K562 (cell line): Measurements from ENCODE around the gene PHLDB2. TPM values are rescaled to one million over a fixed set of nuclear protein-coding genes. Genes with fewer than 3 reads are reported as not detected.

ENCODE experiments used
- ATAC-seq: fragments of 200-7000 bp; cut with Tn5 transposase; 3 replicates; pipeline ENCODE4 v1.9.1; 2020; ENCODE audit warnings: moderate library complexity
- BruUV-seq: library from RNA; stranded (reverse); fragments of 400-500 nt; replicated peaks from 2 replicates; lab custom pipeline; 2021; lab: Mats Ljungman, UMichigan
- CTCF ChIA-PET: fragments of 300-600 bp; formaldehyde crosslinking; extraction: SDS; loops from one replicate; lab custom pipeline; 2021; ENCODE audit warnings: low intra/inter-chr PET ratio; lab: Yijun Ruan, JAX
- POLR2A ChIA-PET: fragments of 300-600, 350-650 bp; sonication (Branson Sonifier 250); formaldehyde crosslinking; extraction: SDS; loops from one replicate; lab custom pipeline; 2021; ENCODE audit warnings: antibody characterized with exemption, inconsistent platforms; lab: Yijun Ruan, JAX
- DNase-seq, 4 experiments: peaks; one replicate each; pipeline versions ENCODE4 v3.0.0 to v3.0.0-alpha.2; 2011 to 2018; ENCODE audit warnings: low spot score in 3 of 4, mixed read lengths in 3 of 4; ENCODE audit errors: extremely low read depth in 1 of 4
- FAIRE-seq: peaks from 2 replicates; lab custom pipeline; 2011; peaks lifted over from hg19 to GRCh38; lab: Jason Lieb, UNC
- H2AFZ ChIP-seq: 2 replicates; pipeline ENCODE4 v1.6.0; 2011; ENCODE audit warnings: low read depth, low read length, control low read depth, inconsistent platforms
- H3K27ac ChIP-seq: fragments of 200-600 bp; 3 replicates; pipeline ENCODE4 v1.8.0; 2011; ENCODE audit warnings: low read depth, mild to moderate bottlenecking, control low read depth, inconsistent platforms, low read length, moderate library complexity, mixed read lengths; ENCODE audit errors: extremely low read depth
- H3K27me3 ChIP-seq, 2 experiments: fragments of 300-600 bp in 1 of 2; 2 replicates in 1 of 2; 3 replicates in 1 of 2; pipeline versions ENCODE4 v1.6.0 to v1.8.0; 2011; ENCODE audit warnings: inconsistent platforms in 2 of 2, low read length in 2 of 2, mild to moderate bottlenecking in 1 of 2, mixed read lengths in 1 of 2, moderate library complexity in 1 of 2; ENCODE audit not compliant: control insufficient read depth in 2 of 2, insufficient read depth in 2 of 2
- H3K36me3 ChIP-seq: fragments of 300-600 bp; 3 replicates; pipeline ENCODE4 v1.8.0; 2011; ENCODE audit warnings: mild to moderate bottlenecking, low read length, inconsistent platforms; ENCODE audit not compliant: control insufficient read depth, insufficient read depth
- H3K4me1 ChIP-seq, 2 experiments: fragments of 200-600 bp in 1 of 2; replicated peaks in 1 of 2; 2 replicates in 1 of 2; 3 replicates in 1 of 2; pipeline versions ENCODE4 v1.5.1 to v1.8.0; 2011; ENCODE audit warnings: inconsistent platforms in 2 of 2, low read length in 2 of 2, mild to moderate bottlenecking in 1 of 2, mixed read lengths in 1 of 2, moderate library complexity in 1 of 2; ENCODE audit not compliant: control insufficient read depth in 2 of 2, insufficient read depth in 2 of 2
- H3K4me2 ChIP-seq: 2 replicates; pipeline ENCODE4 v1.6.1; 2011; ENCODE audit warnings: low read length, control low read depth, inconsistent platforms, mixed read lengths; ENCODE audit not compliant: insufficient read depth
- H3K4me3 ChIP-seq: fragments of 200-600 bp; sonication (generic), shearing (Covaris generic); 2 replicates; pipeline ENCODE4 v1.5.1; 2016; ENCODE audit warnings: control low read depth, inconsistent platforms
- H3K79me2 ChIP-seq: fragments of 200-600 bp; 3 replicates; pipeline ENCODE4 v1.8.0; 2011; ENCODE audit warnings: low read length, inconsistent platforms; ENCODE audit not compliant: control insufficient read depth, insufficient read depth
- H3K9ac ChIP-seq, 2 experiments: 2 replicates each; pipeline versions ENCODE4 v1.6.0 to v1.6.1; 2011; ENCODE audit warnings: low read depth in 2 of 2, low read length in 2 of 2, control low read depth in 1 of 2, inconsistent platforms in 1 of 2, mild to moderate bottlenecking in 1 of 2, mixed read lengths in 1 of 2; ENCODE audit not compliant: insufficient read depth in 1 of 2
- H3K9me1 ChIP-seq: one replicate; pipeline ENCODE4 v1.6.0; 2011; ENCODE audit warnings: inconsistent platforms, mild to moderate bottlenecking, low read length, moderate library complexity; ENCODE audit not compliant: control insufficient read depth, insufficient read depth
- H3K9me3 ChIP-seq: replicated peaks from 2 replicates; pipeline ENCODE4 v1.5.1; 2011; ENCODE audit warnings: low read depth, low read length, inconsistent platforms; ENCODE audit not compliant: control insufficient read depth, insufficient read depth
- H4K20me1 ChIP-seq: replicated peaks from 2 replicates; pipeline ENCODE4 v1.6.1; 2011; ENCODE audit warnings: low read length, inconsistent platforms, mixed read lengths; ENCODE audit not compliant: control insufficient read depth, insufficient read depth
- DIDO1 ChIP-seq: fragments of 450-650 bp; IDR thresholded peaks from 2 replicates; pipeline ENCODE4 v1.6.1; 2016; ENCODE audit warnings: low read depth, missing biosample characterization, missing genetic modification characterization
- TAF15 ChIP-seq: fragments of 200-400 bp; formaldehyde crosslinking; IDR thresholded peaks from 2 replicates; pipeline ENCODE4 v1.6.1; 2017; ENCODE audit warnings: mild to moderate bottlenecking, low read depth, low read length, moderate library complexity
- ZNF253 ChIP-seq: fragments of 250-450 bp; sonication (Bioruptor Pico); conservative IDR thresholded peaks from 2 replicates; pipeline ENCODE4 v1.6.1; 2021; ENCODE audit warnings: mild to moderate bottlenecking
- ZNF282 ChIP-seq: sonication (generic); formaldehyde crosslinking; IDR thresholded peaks from 2 replicates; pipeline ENCODE4 v1.8.1; 2023; ENCODE audit warnings: missing genetic modification reagents
- WGBS: fragments of 100-300 bp; shearing (Covaris generic); methylation state at CpG from one replicate; pipeline ENCODE4 v1.1.6; 2016; ENCODE audit warnings: low coverage, mixed read lengths; ENCODE audit not compliant: insufficient coverage; ENCODE audit errors: missing lambda C conversion rate; 5-methylcytosine and 5-hydroxymethylcytosine counted together
- in situ Hi-C: fragments of 300-500 bp; cut with MboI; formaldehyde crosslinking; loops from 4 replicates; pipeline ENCODE4 v1.15.0; 2018; ENCODE audit warnings: inconsistent platforms, mixed read lengths
- intact Hi-C: fragments of 100-400 bp; cut with micrococcal nuclease; formaldehyde crosslinking; loops from 2 replicates; pipeline ENCODE4 v1.14.2; 2022
- polyA plus RNA-seq, 8 experiments: library from polyadenylated mRNA; depleted of rRNA in 4 of 8; stranded (reverse) in 5 of 8; unstranded in 3 of 8; fragments of >200 nt; fragmentation: Nextera tagmentation in 2 of 8; fragmentation: Illumina TruSeq in 1 of 8; extraction: Ambion mirVana in 2 of 8; extraction: Trizol in 1 of 8; gene quantifications; 2 replicates each; pipeline versions ENCODE4 v1.2.1 to v1.2.3, GENCODE V29; 2011 to 2014; ENCODE audit warnings: inconsistent platforms in 1 of 8, missing spikeins in 1 of 8
- total RNA-seq, 7 experiments: library from RNA; depleted of rRNA in 6 of 7; stranded (reverse); fragments of >200 nt in 6 of 7; fragmentation: Illumina TruSeq in 2 of 7; extraction: Trizol in 2 of 7; gene quantifications; 2 replicates each; pipeline versions ENCODE4 v1.2.1 to v1.2.3, GENCODE V29; 2011 to 2021; ENCODE audit warnings: low replicate concordance in 1 of 7
- TF ChIP-seq, protein P1 (sequence below), 2 experiments: fragments of 150-350 bp in 1 of 2; IDR thresholded peaks; 2 replicates each; pipeline ENCODE4 v1.6.1; 2012 to 2016; ENCODE audit warnings: low read depth in 2 of 2, low read length in 2 of 2, mild to moderate bottlenecking in 1 of 2, moderate library complexity in 1 of 2
- TF ChIP-seq, protein P2 (sequence below): fragments of 450-650 bp; formaldehyde crosslinking; IDR thresholded peaks from 2 replicates; pipeline ENCODE4 v1.4.0; 2020; ENCODE audit warnings: mild to moderate bottlenecking, moderate library complexity
- TF ChIP-seq, protein P3 (sequence below): sonication (generic); formaldehyde crosslinking; IDR thresholded peaks from 2 replicates; pipeline ENCODE4 v1.4.0; 2020; ENCODE audit warnings: mild to moderate bottlenecking, missing genetic modification reagents

The PHLDB2 gene
- total and polyA plus RNA-seq, 9 of the 15 experiments (the other 6 are each of a cell fraction or from before 2014, with no cell fraction given): 0.04 TPM; not detected in 8

DNA sequence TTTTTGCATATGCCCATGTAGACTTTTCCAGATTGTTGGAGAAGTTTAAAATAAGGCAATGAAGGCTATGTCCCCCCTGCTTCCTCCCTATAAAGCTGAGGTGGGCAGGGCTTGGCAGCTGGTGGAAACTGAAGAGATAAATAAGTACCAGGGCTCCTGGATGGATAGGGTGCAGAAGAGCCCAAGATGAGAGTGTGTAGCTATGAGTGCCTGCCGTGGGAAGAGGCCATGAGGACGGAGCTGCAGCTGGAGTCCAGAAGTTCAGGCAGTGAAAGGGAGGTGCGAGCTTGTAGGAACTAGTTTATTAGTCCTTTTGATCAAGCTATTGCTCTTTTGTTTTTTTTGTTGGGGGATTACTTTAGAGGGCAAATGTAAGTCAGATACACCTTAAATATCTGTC is 52.4 kb downstream of the PHLDB2 start (continued):
- TF ChIP-seq, protein P1, sequence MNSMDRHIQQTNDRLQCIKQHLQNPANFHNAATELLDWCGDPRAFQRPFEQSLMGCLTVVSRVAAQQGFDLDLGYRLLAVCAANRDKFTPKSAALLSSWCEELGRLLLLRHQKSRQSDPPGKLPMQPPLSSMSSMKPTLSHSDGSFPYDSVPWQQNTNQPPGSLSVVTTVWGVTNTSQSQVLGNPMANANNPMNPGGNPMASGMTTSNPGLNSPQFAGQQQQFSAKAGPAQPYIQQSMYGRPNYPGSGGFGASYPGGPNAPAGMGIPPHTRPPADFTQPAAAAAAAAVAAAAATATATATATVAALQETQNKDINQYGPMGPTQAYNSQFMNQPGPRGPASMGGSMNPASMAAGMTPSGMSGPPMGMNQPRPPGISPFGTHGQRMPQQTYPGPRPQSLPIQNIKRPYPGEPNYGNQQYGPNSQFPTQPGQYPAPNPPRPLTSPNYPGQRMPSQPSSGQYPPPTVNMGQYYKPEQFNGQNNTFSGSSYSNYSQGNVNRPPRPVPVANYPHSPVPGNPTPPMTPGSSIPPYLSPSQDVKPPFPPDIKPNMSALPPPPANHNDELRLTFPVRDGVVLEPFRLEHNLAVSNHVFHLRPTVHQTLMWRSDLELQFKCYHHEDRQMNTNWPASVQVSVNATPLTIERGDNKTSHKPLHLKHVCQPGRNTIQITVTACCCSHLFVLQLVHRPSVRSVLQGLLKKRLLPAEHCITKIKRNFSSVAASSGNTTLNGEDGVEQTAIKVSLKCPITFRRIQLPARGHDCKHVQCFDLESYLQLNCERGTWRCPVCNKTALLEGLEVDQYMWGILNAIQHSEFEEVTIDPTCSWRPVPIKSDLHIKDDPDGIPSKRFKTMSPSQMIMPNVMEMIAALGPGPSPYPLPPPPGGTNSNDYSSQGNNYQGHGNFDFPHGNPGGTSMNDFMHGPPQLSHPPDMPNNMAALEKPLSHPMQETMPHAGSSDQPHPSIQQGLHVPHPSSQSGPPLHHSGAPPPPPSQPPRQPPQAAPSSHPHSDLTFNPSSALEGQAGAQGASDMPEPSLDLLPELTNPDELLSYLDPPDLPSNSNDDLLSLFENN (IDR thresholded peaks at IDR 0.05; ENCODE audit: low read depth in 2 of 2, low read length in 2 of 2): no peak
- TF ChIP-seq, protein P2, sequence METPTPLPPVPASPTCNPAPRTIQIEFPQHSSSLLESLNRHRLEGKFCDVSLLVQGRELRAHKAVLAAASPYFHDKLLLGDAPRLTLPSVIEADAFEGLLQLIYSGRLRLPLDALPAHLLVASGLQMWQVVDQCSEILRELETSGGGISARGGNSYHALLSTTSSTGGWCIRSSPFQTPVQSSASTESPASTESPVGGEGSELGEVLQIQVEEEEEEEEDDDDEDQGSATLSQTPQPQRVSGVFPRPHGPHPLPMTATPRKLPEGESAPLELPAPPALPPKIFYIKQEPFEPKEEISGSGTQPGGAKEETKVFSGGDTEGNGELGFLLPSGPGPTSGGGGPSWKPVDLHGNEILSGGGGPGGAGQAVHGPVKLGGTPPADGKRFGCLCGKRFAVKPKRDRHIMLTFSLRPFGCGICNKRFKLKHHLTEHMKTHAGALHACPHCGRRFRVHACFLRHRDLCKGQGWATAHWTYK (CRISPR knock-in tag): no peak

DNA sequence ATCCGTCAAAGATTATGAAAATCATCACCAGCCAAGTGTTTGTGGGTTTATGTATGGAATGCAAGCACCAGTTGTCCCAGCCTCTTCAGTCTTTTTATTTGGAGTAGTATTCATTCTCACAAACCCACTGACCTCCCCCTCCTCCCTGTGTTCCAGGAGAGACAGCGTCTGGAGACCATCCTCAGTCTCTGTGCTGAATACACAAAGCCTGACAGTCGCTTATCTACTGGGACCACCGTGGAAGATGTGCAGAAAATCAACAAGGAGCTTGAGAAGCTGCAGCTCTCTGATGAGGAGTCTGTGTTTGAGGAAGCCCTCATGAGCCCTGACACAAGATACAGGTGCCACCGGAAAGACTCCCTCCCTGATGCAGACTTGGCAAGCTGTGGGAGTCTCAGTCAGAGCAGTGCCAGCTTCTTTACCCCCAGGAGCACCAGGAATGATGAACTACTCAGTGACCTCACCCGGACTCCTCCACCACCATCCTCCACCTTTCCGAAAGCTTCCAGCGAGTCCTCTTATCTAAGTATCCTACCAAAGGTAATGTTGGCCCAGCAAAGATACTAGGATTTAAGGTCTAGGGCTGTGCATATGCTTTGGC is 54.2 kb downstream of the PHLDB2 start:
- no peak for DNase-seq
- no peak for FAIRE-seq
- no peak overlapping the region for H3K9ac ChIP-seq
- CTCF ChIA-PET: no interaction called here
- BruUV-seq: no TSS peak
- H4K20me1 ChIP-seq: no peaks in the 10 kb centered on the region
- ATAC-seq: no peak
- H3K4me1 ChIP-seq: no peaks in the 10 kb centered on the region
- no peaks in the 10 kb centered on the region for H3K9me1 ChIP-seq
- no peak overlapping the region for H3K4me3 ChIP-seq
- H3K4me2 ChIP-seq: no peak overlapping the region
- POLR2A ChIA-PET: no interaction called here
- no peaks in the 10 kb centered on the region for H3K9me3 ChIP-seq
- intact Hi-C loops: no loop called here
- in situ Hi-C loops: no loop called here
- H3K27me3 ChIP-seq: no peaks in the 10 kb centered on the region
- no peak overlapping the region for H3K27ac ChIP-seq
- no peaks in the 10 kb centered on the region for H3K79me2 ChIP-seq
- no peaks in the 10 kb centered on the region for H3K36me3 ChIP-seq
- no peak for TF ChIP-seq DIDO1
- no peak for TF ChIP-seq ZNF282 (CRISPR knock-in tag)
- TF ChIP-seq, protein P3, sequence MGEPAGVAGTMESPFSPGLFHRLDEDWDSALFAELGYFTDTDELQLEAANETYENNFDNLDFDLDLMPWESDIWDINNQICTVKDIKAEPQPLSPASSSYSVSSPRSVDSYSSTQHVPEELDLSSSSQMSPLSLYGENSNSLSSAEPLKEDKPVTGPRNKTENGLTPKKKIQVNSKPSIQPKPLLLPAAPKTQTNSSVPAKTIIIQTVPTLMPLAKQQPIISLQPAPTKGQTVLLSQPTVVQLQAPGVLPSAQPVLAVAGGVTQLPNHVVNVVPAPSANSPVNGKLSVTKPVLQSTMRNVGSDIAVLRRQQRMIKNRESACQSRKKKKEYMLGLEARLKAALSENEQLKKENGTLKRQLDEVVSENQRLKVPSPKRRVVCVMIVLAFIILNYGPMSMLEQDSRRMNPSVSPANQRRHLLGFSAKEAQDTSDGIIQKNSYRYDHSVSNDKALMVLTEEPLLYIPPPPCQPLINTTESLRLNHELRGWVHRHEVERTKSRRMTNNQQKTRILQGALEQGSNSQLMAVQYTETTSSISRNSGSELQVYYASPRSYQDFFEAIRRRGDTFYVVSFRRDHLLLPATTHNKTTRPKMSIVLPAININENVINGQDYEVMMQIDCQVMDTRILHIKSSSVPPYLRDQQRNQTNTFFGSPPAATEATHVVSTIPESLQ (CRISPR knock-in tag): no peak
- no peak for TF ChIP-seq TAF15
- TF ChIP-seq ZNF253 (CRISPR knock-in tag): no peak
- 0% methylated on average over 8 of the region's 8 CpGs for WGBS
- H2AFZ ChIP-seq: no peak overlapping the region
